GM12878 (cell line): Measurements from ENCODE around the gene NAA38. TPM values are rescaled to one million over a fixed set of nuclear protein-coding genes. Genes with fewer than 3 reads are reported as not detected.

ENCODE experiments used
- ATAC-seq: fragments of 200-7000 bp; cut with Tn5 transposase; 3 replicates; pipeline ENCODE4 v1.9.1; 2020; ENCODE audit warnings: mild to moderate bottlenecking, moderate library complexity
- BruUV-seq: library from RNA; stranded (reverse); fragments of 400-500 nt; replicated peaks from 2 replicates; lab custom pipeline; 2021; lab: Mats Ljungman, UMichigan
- CTCF ChIA-PET: fragments of 300-600 bp; sonication (Branson Sonifier 250); formaldehyde crosslinking; extraction: SDS; loops from one replicate; lab custom pipeline; 2021; ENCODE audit warnings: inconsistent platforms; lab: Yijun Ruan, JAX
- POLR2A ChIA-PET: fragments of 350-600 bp; formaldehyde crosslinking; extraction: SDS; loops from one replicate; lab custom pipeline; 2021; ENCODE audit warnings: inconsistent platforms; lab: Charles Lee
- RAD21 ChIA-PET: fragments of 300-600 bp; sonication (Branson Sonifier 250); formaldehyde crosslinking; loops from one replicate; lab custom pipeline; 2023; ENCODE audit warnings: antibody characterized with exemption; ENCODE audit not compliant: unreplicated experiment; lab: Charles Lee
- SMC1A ChIA-PET: fragments of 300-600 bp; sonication (Branson Sonifier 250); formaldehyde crosslinking; loops from one replicate; lab custom pipeline; 2023; ENCODE audit not compliant: unreplicated experiment, uncharacterized antibody; lab: Charles Lee
- DNase-seq: peaks from one replicate; pipeline ENCODE4 v3.0.0-alpha.2; 2011; ENCODE audit warnings: low read depth, low spot score
- FAIRE-seq: peaks from 3 replicates; lab custom pipeline; 2011; peaks lifted over from hg19 to GRCh38; lab: Jason Lieb, UNC
- H2AFZ ChIP-seq: 2 replicates; pipeline ENCODE4 v1.6.0; 2011; ENCODE audit warnings: low read depth, low read length, control low read depth; ENCODE audit not compliant: control insufficient read depth
- H3K27ac ChIP-seq: 2 replicates; pipeline ENCODE4 v1.5.1; 2011; ENCODE audit warnings: control low read depth; ENCODE audit not compliant: control insufficient read depth, insufficient read depth
- H3K27me3 ChIP-seq, 2 experiments: replicated peaks in 1 of 2; 2 replicates each; pipeline versions ENCODE4 v1.6.0 to v1.6.1; 2011; ENCODE audit warnings: low read length in 1 of 2; ENCODE audit not compliant: control insufficient read depth in 2 of 2, insufficient read depth in 2 of 2
- H3K36me3 ChIP-seq, 2 experiments: 2 replicates each; pipeline ENCODE4 v1.5.1; 2011; ENCODE audit warnings: low read length in 1 of 2; ENCODE audit not compliant: control insufficient read depth in 2 of 2, insufficient read depth in 2 of 2
- H3K4me1 ChIP-seq: 2 replicates; pipeline ENCODE4 v1.6.1; 2011; ENCODE audit warnings: mild to moderate bottlenecking, low read length, moderate library complexity, mixed read lengths; ENCODE audit not compliant: control insufficient read depth, insufficient read depth
- H3K4me2 ChIP-seq: 2 replicates; pipeline ENCODE4 v1.6.0; 2011; ENCODE audit warnings: control low read depth; ENCODE audit not compliant: control insufficient read depth, insufficient read depth
- H3K4me3 ChIP-seq: fragments of 200-600 bp; sonication (generic); 2 replicates; pipeline ENCODE4 v1.5.1; 2016
- H3K79me2 ChIP-seq: 2 replicates; pipeline ENCODE4 v1.6.0; 2011; ENCODE audit warnings: low read length; ENCODE audit not compliant: control insufficient read depth, insufficient read depth
- H3K9ac ChIP-seq: 2 replicates; pipeline ENCODE4 v1.8.0; 2011; ENCODE audit warnings: low read length, control low read depth, mixed read lengths; ENCODE audit not compliant: control insufficient read depth, insufficient read depth
- H3K9me3 ChIP-seq: replicated peaks from 3 replicates; pipeline ENCODE4 v1.5.1; 2011; ENCODE audit warnings: mild to moderate bottlenecking, low read length; ENCODE audit not compliant: control insufficient read depth, insufficient read depth
- H4K20me1 ChIP-seq: 2 replicates; pipeline ENCODE4 v1.6.0; 2011; ENCODE audit not compliant: control insufficient read depth, insufficient read depth
- BCLAF1 ChIP-seq: fragments of 450-650 bp; IDR thresholded peaks from 2 replicates; pipeline ENCODE4 v1.6.1; 2017; ENCODE audit warnings: antibody characterized with exemption, mild to moderate bottlenecking, moderate library complexity
- CREB1 ChIP-seq: IDR thresholded peaks from 2 replicates; pipeline ENCODE4 v1.6.1; 2012; ENCODE audit warnings: low read depth, mild to moderate bottlenecking, inconsistent platforms
- IRF4 ChIP-seq: IDR thresholded peaks from 2 replicates; pipeline ENCODE4 v1.6.1; 2011; ENCODE audit warnings: low read depth, low read length
- MTA3 ChIP-seq: IDR thresholded peaks from 2 replicates; pipeline ENCODE4 v1.6.1; 2012; ENCODE audit warnings: low read length, inconsistent platforms, borderline replicate concordance
- SMAD5 ChIP-seq: IDR thresholded peaks from 2 replicates; pipeline ENCODE4 v1.6.1; 2016; ENCODE audit warnings: antibody characterized with exemption, low read depth
- TARDBP ChIP-seq: IDR thresholded peaks from 2 replicates; pipeline ENCODE4 v1.6.1; 2016; ENCODE audit warnings: borderline replicate concordance
- ZBED1 ChIP-seq: IDR thresholded peaks from 2 replicates; pipeline ENCODE4 v1.6.1; 2016; ENCODE audit warnings: borderline replicate concordance
- ZNF384 ChIP-seq: IDR thresholded peaks from 2 replicates; pipeline ENCODE4 v1.6.1; 2012; ENCODE audit warnings: low read depth, mild to moderate bottlenecking, low read length, improper control_type of control experiment, borderline replicate concordance
- ZSCAN29 ChIP-seq: fragments of 450-650 bp; IDR thresholded peaks from 2 replicates; pipeline ENCODE4 v1.6.1; 2017; ENCODE audit warnings: mild to moderate bottlenecking, moderate library complexity
- ZZZ3 ChIP-seq: IDR thresholded peaks from 2 replicates; pipeline ENCODE4 v1.6.1; 2011; ENCODE audit warnings: low read depth; ENCODE audit not compliant: control insufficient read depth, insufficient read length
- WGBS: methylation state at CpG from one replicate; pipeline ENCODE4 v1.1.6; 2016; ENCODE audit warnings: low lambda C conversion rate; ENCODE audit not compliant: insufficient replicate concordance, insufficient coverage; ENCODE audit errors: missing lambda C conversion rate; 5-methylcytosine and 5-hydroxymethylcytosine counted together
- in situ Hi-C: fragments of 300-500 bp; cut with MboI; formaldehyde crosslinking; loops from 9 replicates; pipeline ENCODE4 v1.14.3; 2018; ENCODE audit warnings: mixed read lengths
- intact Hi-C: fragments of 100-400 bp; cut with micrococcal nuclease; formaldehyde crosslinking; loops from one replicate; pipeline ENCODE4 v1.14.2; 2022; ENCODE audit not compliant: unreplicated experiment
- polyA plus RNA-seq, 11 experiments: library from polyadenylated mRNA; depleted of rRNA in 4 of 11; unstranded in 6 of 11; stranded (reverse) in 5 of 11; fragments of >200 nt; fragmentation: Nextera tagmentation in 4 of 11; fragmentation: Illumina TruSeq in 1 of 11; extraction: Ambion mirVana in 4 of 11; extraction: Trizol in 1 of 11; gene quantifications; 1 replicate in 1 of 11; 2 replicates in 10 of 11; pipeline versions ENCODE4 v1.2.1 to v1.2.3, GENCODE V29; 2011 to 2016; ENCODE audit warnings: inconsistent platforms in 2 of 11, missing spikeins in 2 of 11, low read depth in 1 of 11
- total RNA-seq, 4 experiments: library from RNA; depleted of rRNA in 3 of 4; stranded (reverse); fragments of >200 nt in 3 of 4; fragmentation: Illumina TruSeq in 1 of 4; extraction: Trizol in 1 of 4; gene quantifications; 2 replicates each; pipeline versions ENCODE4 v1.2.1 to v1.2.3, GENCODE V29; 2013 to 2021
- TF ChIP-seq, protein P1 (sequence below): fragments of 450-650 bp; IDR thresholded peaks from 2 replicates; pipeline ENCODE4 v1.6.1; 2017; ENCODE audit warnings: mild to moderate bottlenecking
- TF ChIP-seq, protein P2 (sequence below): fragments of 450-650 bp; IDR thresholded peaks from 2 replicates; pipeline ENCODE4 v1.6.1; 2016; ENCODE audit warnings: mild to moderate bottlenecking

The NAA38 gene
- total and polyA plus RNA-seq, 10 of the 15 experiments (the other 5 are each of a cell fraction or from before 2014, with no cell fraction given) = 31.5 to 337 (median 215) TPM

DNA sequence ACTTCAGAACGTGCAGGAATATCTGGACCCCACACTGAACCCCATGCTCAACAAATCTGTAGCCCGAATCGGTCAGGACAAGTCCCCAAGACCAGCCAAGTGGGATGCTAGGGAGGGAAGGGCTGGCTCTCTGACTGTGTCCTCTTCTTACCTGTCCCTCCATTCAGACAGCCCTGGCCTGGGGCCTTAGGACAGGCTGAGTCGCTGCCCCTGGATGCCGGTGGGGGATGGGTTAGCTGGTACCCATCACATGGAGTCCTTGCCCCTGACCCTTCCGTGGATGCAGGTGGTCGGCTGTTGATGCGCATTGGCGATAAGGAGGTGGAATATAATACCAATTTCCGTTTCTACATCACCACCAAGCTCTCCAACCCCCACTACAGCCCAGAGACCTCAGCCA, 39.3 kb downstream of the NAA38 start:
- ChIA-PET POLR2A (no interaction called here), SMC1A (interaction anchor here (0.9 kb wide), 1 partner anchor 26 kb away, joined by 3 read pairs; no protein-coding TSS in a partner anchor), CTCF (interaction anchor here (1.0 to 1.6 kb wide), 2 partner anchors 74 to 172 kb away, joined by 5 to 6 read pairs; no protein-coding TSS in a partner anchor), RAD21 (interaction anchor here (1.9 kb wide), 1 partner anchor 15 kb away, joined by 5 read pairs; the partner anchor contains the start of gene KDM6B)
- no peaks in the 10 kb centered on the region for H3K36me3 ChIP-seq
- FAIRE-seq = no peak
- no peaks in the 10 kb centered on the region for H3K4me1 ChIP-seq
- H3K9ac ChIP-seq = no peak overlapping the region
- H3K4me2 ChIP-seq = no peak overlapping the region
- no peaks in the 10 kb centered on the region for H3K79me2 ChIP-seq
- TF ChIP-seq ZSCAN29 = no peak
- no peak for TF ChIP-seq ZZZ3
- no peak for TF ChIP-seq BCLAF1
- TF ChIP-seq TARDBP = no peak
- TF ChIP-seq SMAD5 = no peak
- TF ChIP-seq, protein P1, sequence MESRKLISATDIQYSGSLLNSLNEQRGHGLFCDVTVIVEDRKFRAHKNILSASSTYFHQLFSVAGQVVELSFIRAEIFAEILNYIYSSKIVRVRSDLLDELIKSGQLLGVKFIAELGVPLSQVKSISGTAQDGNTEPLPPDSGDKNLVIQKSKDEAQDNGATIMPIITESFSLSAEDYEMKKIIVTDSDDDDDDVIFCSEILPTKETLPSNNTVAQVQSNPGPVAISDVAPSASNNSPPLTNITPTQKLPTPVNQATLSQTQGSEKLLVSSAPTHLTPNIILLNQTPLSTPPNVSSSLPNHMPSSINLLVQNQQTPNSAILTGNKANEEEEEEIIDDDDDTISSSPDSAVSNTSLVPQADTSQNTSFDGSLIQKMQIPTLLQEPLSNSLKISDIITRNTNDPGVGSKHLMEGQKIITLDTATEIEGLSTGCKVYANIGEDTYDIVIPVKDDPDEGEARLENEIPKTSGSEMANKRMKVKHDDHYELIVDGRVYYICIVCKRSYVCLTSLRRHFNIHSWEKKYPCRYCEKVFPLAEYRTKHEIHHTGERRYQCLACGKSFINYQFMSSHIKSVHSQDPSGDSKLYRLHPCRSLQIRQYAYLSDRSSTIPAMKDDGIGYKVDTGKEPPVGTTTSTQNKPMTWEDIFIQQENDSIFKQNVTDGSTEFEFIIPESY = no peak
- no peak for TF ChIP-seq IRF4
- TF ChIP-seq ZNF384 = no peak
- no peak for TF ChIP-seq ZBED1
- TF ChIP-seq MTA3 = no peak
- TF ChIP-seq CREB1 = no peak
- TF ChIP-seq, protein P2, sequence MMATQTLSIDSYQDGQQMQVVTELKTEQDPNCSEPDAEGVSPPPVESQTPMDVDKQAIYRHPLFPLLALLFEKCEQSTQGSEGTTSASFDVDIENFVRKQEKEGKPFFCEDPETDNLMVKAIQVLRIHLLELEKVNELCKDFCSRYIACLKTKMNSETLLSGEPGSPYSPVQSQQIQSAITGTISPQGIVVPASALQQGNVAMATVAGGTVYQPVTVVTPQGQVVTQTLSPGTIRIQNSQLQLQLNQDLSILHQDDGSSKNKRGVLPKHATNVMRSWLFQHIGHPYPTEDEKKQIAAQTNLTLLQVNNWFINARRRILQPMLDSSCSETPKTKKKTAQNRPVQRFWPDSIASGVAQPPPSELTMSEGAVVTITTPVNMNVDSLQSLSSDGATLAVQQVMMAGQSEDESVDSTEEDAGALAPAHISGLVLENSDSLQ = no peak
- no TSS peak for BruUV-seq
- in situ Hi-C loops = no loop called here
- no peak for DNase-seq
- no peaks in the 10 kb centered on the region for H3K9me3 ChIP-seq
- 21% methylated on average over 10 of the region's 10 CpGs for WGBS
- intact Hi-C loops = no loop called here
- no peak for ATAC-seq
- no peak overlapping the region for H2AFZ ChIP-seq
- no peak overlapping the region for H3K27ac ChIP-seq
- no peaks in the 10 kb centered on the region for H4K20me1 ChIP-seq
- H3K27me3 ChIP-seq = peaks cover 0 to 2% of the 10 kb centered on the region in 2 experiments; a peak in 2 of 4 replicates
- H3K4me3 ChIP-seq = no peak overlapping the region
